Astrocyte (in vitro differentiated cells and primary cell): Measurements from ENCODE around the gene RIMOC1.

Experiments
- CTCF ChIP-seq: IDR thresholded peaks from 2 replicates; pipeline ENCODE4 v1.5.1; 2011; ENCODE audit warnings: low read depth, mild to moderate bottlenecking, inconsistent platforms, low read length, moderate library complexity; ENCODE audit not compliant: insufficient read depth
- EZH2 ChIP-seq: IDR thresholded peaks from 2 replicates; pipeline ENCODE4 v1.6.1; 2012; ENCODE audit warnings: mild to moderate bottlenecking, low read length, inconsistent platforms; ENCODE audit not compliant: insufficient read depth

GRCh38 chr5:41863871-41864486, 40.2 kb upstream of the RIMOC1 start:
- TF ChIP-seq EZH2 (no peak), CTCF (no peak)
